CD14-positive monocyte (primary cell): ENCODE data around the gene DTNB. TPM values are rescaled to one million over a fixed set of nuclear protein-coding genes. Genes with fewer than 3 reads are reported as not detected.

Source experiments
- DNase-seq, 3 donors: peaks; one replicate each; pipeline ENCODE4 v3.0.0-alpha.2; 2011 to 2022
- H2AFZ ChIP-seq: 2 replicates; pipeline ENCODE4 v1.6.0; 2012; ENCODE audit warnings: mild to moderate bottlenecking, low read depth, low read length, inconsistent platforms; ENCODE audit not compliant: insufficient read depth, poor library complexity, severe bottlenecking
- H3K27ac ChIP-seq, 2 donors: 1 replicate in 1 of 2; 2 replicates in 1 of 2; pipeline ENCODE4 v1.5.1; 2012 to 2013; ENCODE audit warnings: low read length in 2 of 2, control low read depth in 1 of 2, inconsistent platforms in 1 of 2, low read depth in 1 of 2, mild to moderate bottlenecking in 1 of 2
- H3K27me3 ChIP-seq, 2 donors: one replicate each; pipeline versions ENCODE4 v1.6.0 to v1.6.1; 2011 to 2013; ENCODE audit warnings: low read length in 2 of 2; ENCODE audit not compliant: control insufficient read depth in 2 of 2, insufficient read depth in 2 of 2
- H3K36me3 ChIP-seq, 2 donors: replicated peaks in 1 of 2; 1 replicate in 1 of 2; 2 replicates in 1 of 2; pipeline versions ENCODE4 v1.5.1 to v1.6.1; 2012 to 2013; ENCODE audit warnings: low read length in 2 of 2, control low read depth in 1 of 2, inconsistent platforms in 1 of 2, mild to moderate bottlenecking in 1 of 2; ENCODE audit not compliant: insufficient read depth in 2 of 2, control insufficient read depth in 1 of 2
- H3K4me1 ChIP-seq, 2 donors: 1 replicate in 1 of 2; 2 replicates in 1 of 2; pipeline versions ENCODE4 v1.5.1 to v1.6.1; 2012 to 2013; ENCODE audit warnings: low read length in 2 of 2, control low read depth in 1 of 2, inconsistent platforms in 1 of 2, mild to moderate bottlenecking in 1 of 2, moderate library complexity in 1 of 2; ENCODE audit not compliant: insufficient read depth in 2 of 2, control insufficient read depth in 1 of 2
- H3K4me2 ChIP-seq: replicated peaks from 2 replicates; pipeline ENCODE3; 2012; ENCODE audit warnings: low read length, moderate library complexity, mild to moderate bottlenecking; ENCODE audit not compliant: poor library complexity, severe bottlenecking; ENCODE audit errors: extremely low read depth
- H3K4me3 ChIP-seq, 3 experiments: fragments of 200-600 bp in 1 of 3; sonication (generic) in 1 of 3; replicated peaks in 1 of 3; 1 replicate in 2 of 3; 2 replicates in 1 of 3; pipeline ENCODE4 v1.5.1; 2011 to 2013; ENCODE audit warnings: low read length in 3 of 3, mild to moderate bottlenecking in 3 of 3, control low read depth in 2 of 3, low read depth in 2 of 3, inconsistent platforms in 1 of 3, moderate library complexity in 1 of 3
- H3K79me2 ChIP-seq: 2 replicates; pipeline ENCODE4 v1.6.0; 2012; ENCODE audit warnings: mild to moderate bottlenecking, control low read depth, inconsistent platforms, low read length, moderate library complexity; ENCODE audit not compliant: insufficient read depth
- H3K9ac ChIP-seq: 2 replicates; pipeline ENCODE4 v1.6.0; 2017; ENCODE audit warnings: low read length, mild to moderate bottlenecking; ENCODE audit not compliant: insufficient read depth, poor library complexity, severe bottlenecking
- H3K9me3 ChIP-seq, 2 donors: replicated peaks in 1 of 2; 1 replicate in 1 of 2; 2 replicates in 1 of 2; pipeline versions ENCODE4 v1.5.1 to v1.6.1; 2012 to 2013; ENCODE audit warnings: low read length in 2 of 2, control low read depth in 1 of 2; ENCODE audit not compliant: control insufficient read depth in 1 of 2, insufficient read depth in 1 of 2
- H4K20me1 ChIP-seq: 2 replicates; pipeline ENCODE4 v1.6.0; 2012; ENCODE audit warnings: mild to moderate bottlenecking, low read length, control low read depth, moderate library complexity; ENCODE audit not compliant: insufficient read depth
- H3K27ac Mint-ChIP-seq, 7 donors: one replicate each; pipeline ENCODE4 v1.8.0; 2020; ENCODE audit warnings: mild to moderate bottlenecking in 7 of 7, mixed read lengths in 7 of 7, moderate library complexity in 6 of 7, inconsistent platforms in 2 of 7
- H3K27me3 Mint-ChIP-seq, 3 donors: one replicate each; pipeline ENCODE4 v1.8.0; 2021 to 2022; ENCODE audit warnings: low read depth in 3 of 3, mild to moderate bottlenecking in 3 of 3, mixed read lengths in 3 of 3, moderate library complexity in 3 of 3, inconsistent platforms in 1 of 3
- H3K36me3 Mint-ChIP-seq, 2 donors: one replicate each; pipeline ENCODE4 v1.8.0; 2020; ENCODE audit warnings: mixed read lengths in 2 of 2, inconsistent platforms in 1 of 2, mild to moderate bottlenecking in 1 of 2
- H3K4me1 Mint-ChIP-seq: one replicate; pipeline ENCODE4 v1.8.0; 2020; ENCODE audit warnings: mild to moderate bottlenecking, mixed read lengths
- H3K4me3 Mint-ChIP-seq, 2 donors: one replicate each; pipeline ENCODE4 v1.8.0; 2020; ENCODE audit warnings: mild to moderate bottlenecking in 2 of 2, mixed read lengths in 2 of 2, moderate library complexity in 1 of 2
- H3K9me3 Mint-ChIP-seq, 7 donors: one replicate each; pipeline ENCODE4 v1.8.0; 2020 to 2022; ENCODE audit warnings: mixed read lengths in 7 of 7, mild to moderate bottlenecking in 6 of 7, moderate library complexity in 6 of 7, inconsistent platforms in 2 of 7
- WGBS: methylation state at CpG from one replicate; pipeline ENCODE4 v1.1.5; 2013; ENCODE audit warnings: missing lambda C conversion rate; ENCODE audit not compliant: insufficient coverage; 5-methylcytosine and 5-hydroxymethylcytosine counted together
- intact Hi-C, 2 donors: fragments of 100-400 bp; cut with micrococcal nuclease; formaldehyde crosslinking; loops; one replicate each; pipeline versions ENCODE4 v1.15.0 to v1.15.1; 2023
- polyA plus RNA-seq, 3 donors: library from polyadenylated mRNA; depleted of rRNA in 1 of 3; unstranded in 2 of 3; stranded (reverse) in 1 of 3; fragments of 300-500 nt in 2 of 3; fragments of >200 nt in 1 of 3; fragmentation: Illumina TruSeq in 2 of 3; gene quantifications; 1 replicate in 2 of 3; 2 replicates in 1 of 3; pipeline ENCODE4 v1.2.3, GENCODE V29; 2012 to 2021
- small RNA-seq: library from RNA; depleted of rRNA; stranded (forward); fragments of <200 nt; gene quantifications from one replicate; pipeline ENCODE3, GENCODE V24; 2012; ENCODE audit warnings: low read depth; ENCODE audit not compliant: insufficient read length
- TF ChIP-seq, protein P1 (sequence below): fragments of 200-600 bp; IDR thresholded peaks from one replicate; pipeline ENCODE4 v1.8.0; 2022; ENCODE audit warnings: antibody characterized with exemption, mild to moderate bottlenecking

The DTNB gene
- polyA plus RNA-seq, 3 donors: 3.0 to 4.2 (median 3.3) TPM

DNA sequence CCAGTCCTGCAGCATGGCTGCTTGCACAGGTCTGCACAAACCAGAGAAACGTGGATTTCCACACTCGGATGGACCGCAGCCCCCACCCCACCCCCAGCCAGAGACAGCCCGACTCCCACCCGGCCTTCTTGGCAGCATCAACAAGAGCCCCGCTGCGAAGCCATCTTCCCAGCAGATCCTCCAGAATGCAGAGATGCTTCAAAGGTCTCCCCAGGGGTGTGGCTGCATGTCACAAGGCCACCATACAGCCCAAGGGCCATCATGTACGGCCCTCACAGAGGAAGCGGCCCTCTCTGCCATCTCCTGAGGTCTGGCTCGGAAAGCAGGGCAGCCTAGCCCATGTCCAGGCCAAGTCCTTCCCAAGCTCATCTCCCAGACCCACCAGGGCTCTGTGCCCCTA lies 343.1 kb downstream of the DTNB start:
- H3K36me3 ChIP-seq: peaks cover 0 to 15% of the 10 kb centered on the region in 2 donors
- no peaks in the 10 kb centered on the region for H3K4me1 ChIP-seq
- DNase-seq: no peak
- Mint-ChIP-seq H3K4me1 (peaks cover 15% of the 10 kb centered on the region), H3K36me3 (peaks cover 26 to 31% of the 10 kb centered on the region in 2 donors), H3K4me3 (no peak overlapping the region), H3K27ac (no peak overlapping the region), H3K9me3 (peaks cover 17 to 21% (median 19%) of the 10 kb centered on the region in 7 donors), H3K27me3 (peaks cover 2 to 4% (median 3%) of the 10 kb centered on the region in 3 donors)
- TF ChIP-seq, protein P1, sequence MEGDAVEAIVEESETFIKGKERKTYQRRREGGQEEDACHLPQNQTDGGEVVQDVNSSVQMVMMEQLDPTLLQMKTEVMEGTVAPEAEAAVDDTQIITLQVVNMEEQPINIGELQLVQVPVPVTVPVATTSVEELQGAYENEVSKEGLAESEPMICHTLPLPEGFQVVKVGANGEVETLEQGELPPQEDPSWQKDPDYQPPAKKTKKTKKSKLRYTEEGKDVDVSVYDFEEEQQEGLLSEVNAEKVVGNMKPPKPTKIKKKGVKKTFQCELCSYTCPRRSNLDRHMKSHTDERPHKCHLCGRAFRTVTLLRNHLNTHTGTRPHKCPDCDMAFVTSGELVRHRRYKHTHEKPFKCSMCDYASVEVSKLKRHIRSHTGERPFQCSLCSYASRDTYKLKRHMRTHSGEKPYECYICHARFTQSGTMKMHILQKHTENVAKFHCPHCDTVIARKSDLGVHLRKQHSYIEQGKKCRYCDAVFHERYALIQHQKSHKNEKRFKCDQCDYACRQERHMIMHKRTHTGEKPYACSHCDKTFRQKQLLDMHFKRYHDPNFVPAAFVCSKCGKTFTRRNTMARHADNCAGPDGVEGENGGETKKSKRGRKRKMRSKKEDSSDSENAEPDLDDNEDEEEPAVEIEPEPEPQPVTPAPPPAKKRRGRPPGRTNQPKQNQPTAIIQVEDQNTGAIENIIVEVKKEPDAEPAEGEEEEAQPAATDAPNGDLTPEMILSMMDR: no peak
- H3K9ac ChIP-seq: no peak overlapping the region
- WGBS: 90% methylated on average over 10 of the region's 10 CpGs
- H3K9me3 ChIP-seq: peaks cover 10 to 16% of the 10 kb centered on the region in 2 donors
- peaks cover 3% of the 10 kb centered on the region for H3K79me2 ChIP-seq
- no peak overlapping the region for H3K27ac ChIP-seq
- H3K4me3 ChIP-seq: no peak overlapping the region
- H2AFZ ChIP-seq: no peak overlapping the region
- H3K4me2 ChIP-seq: no peak overlapping the region
- intact Hi-C loops: no loop called here
- no peaks in the 10 kb centered on the region for H3K27me3 ChIP-seq
- peaks cover 96% of the 10 kb centered on the region for H4K20me1 ChIP-seq

DNA sequence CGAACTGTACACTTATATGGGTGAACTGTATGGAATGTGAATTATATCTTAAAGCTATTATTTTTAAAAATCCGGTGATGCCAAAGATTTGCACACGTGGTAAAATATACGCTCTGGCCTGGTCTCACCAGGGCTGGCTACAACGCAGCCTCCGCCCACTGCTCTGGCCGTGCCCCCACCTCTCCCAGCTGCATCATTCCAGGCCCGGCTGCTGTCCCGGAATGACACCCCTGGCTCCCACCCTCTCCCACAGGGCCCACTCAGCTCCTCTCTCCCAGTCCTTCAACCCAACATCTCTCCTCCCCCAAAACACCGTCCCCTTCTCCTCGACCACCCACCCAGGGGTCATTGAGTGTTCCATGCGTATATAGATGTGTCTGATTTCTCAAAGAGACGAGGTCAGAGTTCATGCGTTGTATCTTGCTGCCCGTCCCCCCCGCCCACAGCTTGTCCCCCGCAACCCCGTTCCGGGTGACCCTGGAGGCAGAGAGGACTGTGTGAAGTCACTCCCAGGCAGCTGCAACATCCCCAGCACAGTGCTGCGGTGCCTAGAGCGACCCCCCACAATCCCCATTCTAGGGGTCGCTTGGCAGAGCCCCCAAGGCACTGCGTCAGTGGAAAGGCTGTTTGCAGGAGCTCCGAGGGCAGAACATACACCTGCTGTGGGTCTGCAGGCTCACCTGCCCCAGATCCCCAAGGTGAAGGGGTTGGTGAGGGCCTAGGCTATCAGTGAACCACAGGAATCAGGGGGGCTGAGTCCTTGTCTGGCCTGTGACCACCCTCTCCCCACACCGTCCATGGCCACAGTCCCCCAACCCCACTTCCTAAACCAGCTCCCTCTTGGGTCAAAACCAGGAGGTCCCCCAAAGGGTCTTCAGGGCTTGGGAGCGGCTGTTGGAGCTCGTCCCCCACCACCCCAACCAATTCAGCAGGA lies 345.0 kb downstream of the DTNB start:
- DNase-seq: no peak
- Histone ChIP-seq H3K79me2 (peaks cover 3% of the 10 kb centered on the region), H3K27me3 (no peaks in the 10 kb centered on the region), H3K9me3 (peaks cover 10 to 16% of the 10 kb centered on the region in 2 donors), H3K4me1 (no peaks in the 10 kb centered on the region), H3K9ac (no peak overlapping the region), H3K4me3 (no peak overlapping the region), H3K4me2 (no peak overlapping the region), H4K20me1 (peaks cover 92% of the 10 kb centered on the region), H2AFZ (no peak overlapping the region), H3K36me3 (peaks cover 0 to 15% of the 10 kb centered on the region in 2 donors), H3K27ac (no peak overlapping the region)
- peaks cover 17 to 21% (median 19%) of the 10 kb centered on the region in 7 donors for H3K9me3 Mint-ChIP-seq
- no peak overlapping the region for H3K27ac Mint-ChIP-seq
- H3K4me1 Mint-ChIP-seq: peaks cover 8% of the 10 kb centered on the region
- no peak overlapping the region for H3K4me3 Mint-ChIP-seq
- H3K36me3 Mint-ChIP-seq: peaks cover 26 to 31% of the 10 kb centered on the region in 2 donors
- intact Hi-C loops: no loop called here
- TF ChIP-seq, protein P1: no peak
- WGBS: over 99% methylated on average over 17 of the region's 27 CpGs
- H3K27me3 Mint-ChIP-seq: peaks cover 1 to 5% (median 4%) of the 10 kb centered on the region in 3 donors

Small RNA genes within 50 kb of the gene (small RNA-seq; reads per million reads assigned to genes)
- gene MIR1301 (0.94 reads per million), gene RF00019 (not detected)

Other genes starting within 250 kb of the DTNB start
- gene ASXL2, start 204.9 kb upstream of the DTNB start, polyA plus RNA-seq: 10 to 100 TPM in 1 of 3 donors, 1 to 10 TPM in 2; 3.6 to 13.4 (median 7.1) TPM